ENCODE results near the gene PSME2. TPM values are rescaled to one million over a fixed set of nuclear protein-coding genes. Genes with fewer than 3 reads are reported as not detected.

Gene PSME2
- polyA plus RNA-seq, 4 donors, result 150 to 177 (median 159) TPM

DNA sequence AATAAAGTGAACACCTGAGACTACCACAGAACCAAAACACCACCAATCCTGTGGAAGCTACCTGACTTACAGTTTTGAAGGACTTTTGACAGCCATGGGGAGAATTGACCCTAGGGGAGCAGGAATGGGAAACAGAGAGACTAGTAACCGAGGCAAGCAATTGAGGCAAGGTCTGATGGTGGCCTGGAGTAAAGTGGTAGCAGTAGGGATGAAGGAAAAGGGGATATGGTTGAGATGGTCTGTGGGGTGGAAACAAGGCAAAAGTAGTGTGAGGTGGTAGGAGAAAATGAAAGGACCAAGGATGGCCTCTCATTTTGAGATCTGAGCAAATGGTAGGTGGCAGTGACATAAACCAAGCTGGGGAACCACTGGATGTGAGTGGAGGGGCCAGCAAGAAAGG lies 10.4 kb upstream of the PSME2 start:
- no peak for DNase-seq (ENCODE audit: low read depth in 4 of 4, low spot score in 2 of 4)

GRCh38 chr14:24155100-24155499 lies 8.7 kb upstream of the PSME2 start:
- DNase-seq (ENCODE audit: low read depth in 4 of 4, low spot score in 2 of 4), result no peak

DNA sequence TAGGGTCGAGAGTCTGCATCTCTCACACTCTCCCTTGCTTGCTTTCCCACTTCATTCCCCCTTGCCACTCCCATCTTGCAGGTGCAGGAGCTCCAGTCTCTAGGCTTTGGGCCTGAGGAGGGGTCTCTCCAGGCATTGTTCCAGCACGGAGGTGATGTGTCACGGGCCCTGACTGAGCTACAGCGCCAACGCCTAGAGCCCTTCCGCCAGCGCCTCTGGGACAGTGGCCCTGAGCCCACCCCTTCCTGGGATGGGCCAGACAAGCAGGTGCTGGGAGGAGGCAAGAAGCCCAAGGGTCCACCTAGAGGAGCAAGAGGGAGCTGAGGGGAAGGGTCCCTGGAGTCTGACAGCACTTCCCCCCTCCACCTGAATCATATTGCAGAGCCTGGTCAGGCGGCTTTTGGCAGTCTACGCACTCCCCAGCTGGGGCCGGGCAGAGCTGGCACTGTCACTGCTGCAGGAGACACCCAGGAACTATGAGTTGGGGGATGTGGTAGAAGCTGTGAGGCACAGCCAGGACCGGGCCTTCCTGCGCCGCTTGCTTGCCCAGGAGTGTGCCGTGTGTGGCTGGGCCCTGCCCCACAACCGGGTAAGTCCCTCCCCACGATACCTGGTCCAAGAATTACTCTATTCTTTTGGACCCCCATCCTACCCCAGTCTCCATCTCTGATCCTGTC lies 5.1 kb upstream of the PSME2 start:
- no peak for DNase-seq (ENCODE audit: low read depth in 4 of 4, low spot score in 2 of 4)

- DNase-seq (ENCODE audit: low read depth in 4 of 4, low spot score in 2 of 4), result no peak
Observed at GRCh38 chr14:24150993-24151392, 4.6 kb upstream of the PSME2 start.

- DNase-seq (ENCODE audit: low read depth in 4 of 4, low spot score in 2 of 4), result no peak
Observed at GRCh38 chr14:24150567-24150966, 4.2 kb upstream of the PSME2 start.

- no peak for DNase-seq (ENCODE audit: low read depth in 4 of 4, low spot score in 2 of 4)
Observed at GRCh38 chr14:24150061-24150460, 3.7 kb upstream of the PSME2 start.

DNA sequence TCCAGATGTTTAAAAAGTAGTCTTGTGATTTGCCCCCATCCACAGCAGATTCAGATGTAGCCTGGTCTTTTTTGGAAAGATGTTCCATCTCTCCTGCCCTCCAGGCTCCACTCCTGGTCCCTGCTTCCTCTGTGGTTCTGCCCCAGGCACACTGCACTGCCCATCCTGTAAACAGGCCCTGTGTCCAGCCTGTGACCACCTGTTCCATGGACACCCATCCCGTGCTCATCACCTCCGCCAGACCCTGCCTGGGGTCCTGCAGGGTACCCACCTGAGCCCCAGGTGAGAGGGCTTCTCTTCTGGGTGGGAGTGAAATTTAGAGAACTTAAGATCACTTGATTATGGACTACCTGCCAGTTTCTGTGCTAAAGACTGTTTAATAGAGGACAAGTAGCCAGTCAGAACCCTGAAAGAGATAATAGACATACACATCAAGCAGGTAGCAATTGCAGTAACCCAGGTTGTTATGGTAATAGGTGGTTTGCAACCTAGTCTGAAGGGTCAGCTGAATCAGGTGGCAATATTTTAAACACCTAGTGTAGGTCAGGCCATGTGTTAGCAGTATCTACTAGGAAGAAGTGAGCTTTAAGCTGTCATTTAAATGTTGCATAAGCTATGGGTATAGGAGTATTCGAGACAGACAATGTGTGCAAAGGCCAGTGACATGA lies 3.0 kb upstream of the PSME2 start:
- DNase-seq (ENCODE audit: low read depth in 4 of 4, low spot score in 2 of 4), result no peak

DNA sequence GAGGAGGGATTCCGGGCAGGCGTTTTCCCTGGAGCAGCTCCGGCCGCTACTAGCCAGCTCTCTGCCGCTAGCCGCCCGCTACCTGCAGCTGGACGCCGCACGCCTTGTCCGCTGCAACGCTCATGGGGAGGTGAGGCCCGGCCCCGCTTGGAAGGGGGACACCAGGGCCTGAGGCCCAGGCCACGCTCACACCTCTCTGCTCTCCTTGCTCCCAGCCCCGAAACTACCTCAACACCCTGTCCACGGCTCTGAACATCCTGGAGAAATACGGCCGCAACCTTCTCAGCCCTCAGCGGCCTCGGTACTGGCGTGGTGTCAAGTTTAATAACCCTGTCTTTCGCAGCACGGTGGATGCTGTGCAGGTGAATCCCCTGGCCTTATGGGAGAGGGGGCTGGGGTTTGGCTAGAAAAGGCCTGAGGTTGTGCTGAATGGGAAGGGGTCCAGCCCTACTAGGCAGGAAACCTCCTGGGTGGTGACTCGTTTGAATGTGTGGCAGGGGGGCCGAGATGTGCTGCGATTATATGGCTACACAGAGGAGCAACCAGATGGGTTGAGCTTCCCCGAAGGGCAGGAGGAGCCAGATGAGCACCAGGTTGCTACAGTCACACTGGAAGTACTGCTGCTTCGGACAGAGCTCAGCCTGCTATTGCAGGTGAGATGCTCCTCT lies 1.5 kb upstream of the PSME2 start:
- DNase-seq (ENCODE audit: low read depth in 4 of 4, low spot score in 2 of 4), result no peak

GRCh38 chr14:24146978-24147760 lies 759 bp upstream of the PSME2 start, which contains the start of gene RNF31:
TSS of gene RNF31 (plus strand) at chr14:24147498. CDS start at chr14:24147699, 201 bp downstream.
- peak; percentile 89 to 98 (median 94) for DNase-seq (ENCODE audit: low read depth in 4 of 4, low spot score in 2 of 4)

DNA sequence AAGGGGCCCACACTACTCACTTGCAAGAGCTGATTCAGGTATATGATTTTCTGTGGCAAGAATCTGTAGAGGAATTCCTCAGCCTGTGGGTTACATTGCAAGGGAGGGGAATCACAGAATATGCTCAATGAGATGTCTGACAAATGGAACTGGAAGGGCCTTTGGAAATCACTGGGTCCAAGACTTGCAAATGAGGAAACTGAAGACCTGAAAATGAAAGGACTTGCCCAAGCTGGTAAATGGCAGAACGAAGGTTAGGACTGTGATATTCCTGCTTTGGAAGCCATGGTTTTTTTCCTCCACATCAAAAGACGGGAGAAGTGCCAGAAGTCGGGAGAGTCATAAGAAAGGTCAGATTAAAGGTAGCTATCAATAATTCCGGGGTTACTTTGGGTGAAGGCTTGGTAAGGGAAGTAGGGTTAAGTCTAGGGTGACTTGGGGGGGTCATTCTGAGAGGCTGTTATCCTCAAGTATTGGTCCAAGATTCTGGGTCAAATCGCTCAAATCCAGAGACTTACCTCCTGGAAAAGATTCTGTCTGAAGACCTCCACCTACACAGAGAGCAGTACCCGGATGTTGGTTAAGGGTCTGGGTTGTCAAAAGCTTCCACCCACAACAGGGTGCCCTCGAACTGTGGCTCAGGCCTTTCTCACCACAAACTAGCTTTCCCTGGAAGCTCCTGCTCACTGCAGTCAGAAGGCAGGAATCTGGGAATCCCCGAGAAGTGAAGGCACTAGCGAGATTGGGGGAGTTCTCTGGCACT lies 539 bp downstream of the PSME2 start:
- DNase-seq (ENCODE audit: low read depth in 4 of 4, low spot score in 2 of 4), result peak in 1 of 4 donors; percentile 50

GRCh38 chr14:24145219-24145618 lies 1.2 kb downstream of the PSME2 start:
- DNase-seq (ENCODE audit: low read depth in 4 of 4, low spot score in 2 of 4), result no peak

DNA sequence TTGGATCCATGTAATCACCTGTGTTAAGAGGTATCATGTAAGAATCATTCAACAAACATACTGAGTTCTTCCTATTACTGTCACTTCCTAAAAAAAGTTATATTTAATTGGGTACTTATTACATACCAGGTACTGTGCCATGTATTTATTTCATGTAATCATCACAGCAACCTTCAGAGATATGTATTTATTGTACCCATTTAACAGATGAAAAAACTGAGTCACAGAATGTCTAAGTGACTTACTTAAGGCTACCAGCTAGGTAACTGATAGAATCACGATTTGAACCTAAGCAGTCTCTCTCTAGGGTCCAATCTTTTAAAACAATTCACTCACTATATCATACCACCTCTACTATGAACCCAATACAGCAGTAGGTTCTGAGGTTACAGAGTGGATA lies 2.0 kb downstream of the PSME2 start:
- no peak for DNase-seq (ENCODE audit: low read depth in 4 of 4, low spot score in 2 of 4)

DNA sequence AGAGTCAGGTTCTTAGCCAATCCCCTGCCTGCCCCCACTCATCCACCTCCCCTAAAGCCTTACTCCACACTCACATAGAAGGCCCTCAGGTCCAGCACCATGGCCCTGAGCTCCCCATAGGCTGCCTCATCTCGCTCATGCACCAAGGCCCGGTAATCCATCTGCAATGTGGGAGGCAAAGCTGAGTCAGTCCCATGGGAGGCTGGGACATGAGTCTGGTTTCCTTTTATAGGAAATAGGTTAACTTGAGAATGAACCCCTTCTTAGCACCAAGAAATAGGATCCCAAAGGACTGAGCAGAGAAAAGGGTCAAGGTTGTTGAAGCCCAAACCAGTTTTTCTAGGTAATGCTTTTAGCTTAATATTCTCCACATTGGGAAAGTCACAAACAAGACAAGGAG lies 2.9 kb downstream of the PSME2 start:
- DNase-seq (ENCODE audit: low read depth in 4 of 4, low spot score in 2 of 4), result no peak

DNA sequence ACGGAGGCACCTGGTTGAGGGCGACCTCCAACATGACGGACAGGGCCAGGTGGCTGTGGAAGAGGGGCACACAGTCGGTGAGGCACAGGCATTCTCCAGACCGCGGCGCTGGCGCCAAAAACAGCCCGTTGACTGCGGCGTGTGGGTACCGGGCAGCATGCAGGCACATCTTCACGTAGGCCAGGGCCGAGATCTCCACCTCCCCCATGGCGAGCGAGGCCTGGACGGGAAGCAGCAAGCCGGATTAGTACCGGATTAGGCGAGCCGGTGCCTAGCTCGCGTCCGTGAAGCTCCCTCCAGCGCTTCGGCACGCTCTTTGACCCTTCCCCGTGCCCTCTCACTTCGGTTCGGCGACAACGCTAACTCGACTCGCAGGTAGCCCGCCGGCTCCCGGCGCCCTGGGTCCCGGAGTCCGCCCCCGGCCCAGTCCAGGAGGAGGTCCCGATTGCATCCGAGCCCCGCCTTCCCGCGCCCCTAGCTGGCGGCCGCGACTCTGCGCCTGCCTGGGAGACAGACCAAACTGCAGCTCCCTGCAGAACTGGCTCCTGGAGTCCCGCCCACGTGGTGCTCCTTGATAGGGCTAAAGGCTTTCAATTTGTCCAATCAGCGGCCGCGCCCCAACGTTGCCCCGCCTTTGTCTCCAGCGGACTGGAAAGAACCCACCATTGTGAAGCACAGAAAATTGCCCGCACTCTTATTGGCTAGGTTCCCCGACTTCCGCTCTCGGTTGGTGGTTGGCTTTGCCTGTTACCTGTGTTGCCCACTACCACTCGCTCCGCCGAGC lies 5.1 kb downstream of the PSME2 start, which contains the start of gene EMC9:
Gene EMC9, minus strand, starts transcription at position 495 of the 784 bp plus-strand sequence. Its CDS starts 287 bp downstream, at position 208.
- peak; percentile 98 to 100 (median 99) for DNase-seq (ENCODE audit: low read depth in 4 of 4, low spot score in 2 of 4)

DNA sequence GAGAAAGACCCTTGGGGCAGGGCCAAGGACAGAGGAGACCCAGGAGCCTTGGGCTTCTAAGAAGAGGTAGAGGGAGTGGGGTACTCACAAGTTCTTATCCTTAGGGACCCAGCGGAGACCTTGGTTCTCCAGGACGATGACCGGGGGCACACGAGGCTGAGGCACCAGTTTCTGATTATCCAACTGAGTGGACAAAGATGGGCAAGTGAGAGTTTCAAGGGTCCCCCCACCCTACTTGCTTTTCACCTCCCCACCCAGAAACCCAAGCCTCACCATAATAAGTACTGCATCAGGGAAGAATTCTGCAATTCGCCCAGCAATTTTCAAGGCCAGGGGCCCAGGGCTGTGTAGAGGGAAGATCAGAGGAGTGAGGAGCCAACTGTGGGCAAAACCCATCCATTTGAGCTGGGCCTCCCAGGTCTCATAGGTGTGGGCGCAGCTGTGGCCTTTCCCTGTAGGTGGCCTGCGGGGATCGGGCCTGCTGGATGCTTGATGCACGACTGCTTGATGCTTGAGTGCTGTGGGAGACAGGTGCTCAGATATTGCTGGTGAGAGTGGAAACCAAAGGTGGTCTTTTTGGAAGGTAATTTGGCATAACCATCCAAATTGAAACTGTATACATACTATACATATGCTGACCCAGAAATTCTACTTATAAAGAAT lies 7.0 kb downstream of the PSME2 start:
- DNase-seq (ENCODE audit: low read depth in 4 of 4, low spot score in 2 of 4), result no peak

DNA sequence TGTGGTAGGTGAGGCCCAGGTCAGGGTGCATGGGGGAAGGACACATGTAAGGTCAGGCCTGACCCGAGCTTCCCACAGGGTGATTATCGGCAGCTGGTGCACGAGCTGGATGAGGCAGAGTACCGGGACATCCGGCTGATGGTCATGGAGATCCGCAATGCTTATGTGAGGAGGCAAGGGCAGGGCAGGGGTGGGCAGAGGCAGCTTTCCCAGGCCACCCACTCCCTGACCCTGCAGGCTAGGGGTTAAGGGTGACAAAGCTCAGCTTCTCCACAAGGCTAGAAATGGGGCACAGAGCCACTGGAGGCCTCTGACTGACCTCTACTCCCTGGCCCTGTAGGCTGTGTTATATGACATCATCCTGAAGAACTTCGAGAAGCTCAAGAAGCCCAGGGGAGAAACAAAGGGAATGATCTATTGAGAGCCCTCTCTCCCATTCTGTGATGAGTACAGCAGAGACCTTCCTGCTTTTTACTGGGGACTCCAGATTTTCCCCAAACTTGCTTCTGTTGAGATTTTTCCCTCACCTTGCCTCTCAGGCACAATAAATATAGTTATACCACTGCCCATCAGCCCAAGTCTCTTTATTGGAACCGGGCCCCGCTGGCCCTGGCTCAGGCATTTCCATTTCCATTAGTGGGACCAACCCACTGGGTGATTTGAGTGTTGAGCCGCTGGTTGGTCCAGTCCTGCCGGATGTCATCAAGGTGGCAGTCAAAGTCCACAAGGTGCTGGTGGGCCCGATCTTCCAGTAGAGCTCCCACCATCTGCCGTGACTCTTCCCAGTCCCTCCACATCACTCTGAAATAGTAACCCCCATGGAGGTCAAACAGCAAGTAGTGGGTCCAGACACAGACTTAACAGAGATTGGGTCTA lies 7.8 kb downstream of the PSME2 start:
- DNase-seq (ENCODE audit: low read depth in 4 of 4, low spot score in 2 of 4), result no peak

DNA sequence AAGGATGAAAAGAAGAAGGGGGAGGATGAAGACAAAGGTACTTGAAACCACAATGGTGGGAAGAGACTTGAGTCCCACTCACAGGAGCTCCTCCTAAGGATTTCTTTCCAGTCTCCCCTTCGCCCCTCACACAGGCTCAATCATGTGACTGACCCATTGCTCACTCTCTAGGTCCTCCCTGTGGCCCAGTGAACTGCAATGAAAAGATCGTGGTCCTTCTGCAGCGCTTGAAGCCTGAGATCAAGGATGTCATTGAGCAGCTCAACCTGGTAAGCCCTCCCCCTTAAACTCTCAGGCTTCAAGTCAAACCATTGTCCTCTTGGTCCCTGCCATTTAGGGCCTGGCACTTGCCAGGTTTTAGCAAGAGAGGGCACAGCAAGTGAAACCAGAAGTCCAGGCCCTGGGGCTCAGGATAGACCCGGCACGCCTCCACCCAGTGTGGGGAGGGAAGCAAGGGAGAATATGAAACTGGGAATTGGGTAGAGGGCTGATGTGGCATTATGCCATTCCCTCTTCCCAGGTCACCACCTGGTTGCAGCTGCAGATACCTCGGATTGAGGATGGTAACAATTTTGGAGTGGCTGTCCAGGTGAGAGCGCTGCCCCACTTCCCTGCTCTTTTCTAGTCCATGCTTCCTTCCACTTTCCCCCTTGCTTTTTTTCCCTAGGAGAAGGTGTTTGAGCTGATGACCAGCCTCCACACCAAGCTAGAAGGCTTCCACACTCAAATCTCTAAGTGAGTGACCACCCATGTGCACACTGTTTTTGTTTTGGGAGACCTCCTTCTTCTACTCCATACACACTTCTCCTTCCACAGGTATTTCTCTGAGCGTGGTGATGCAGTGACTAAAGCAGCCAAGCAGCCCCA lies 8.6 kb downstream of the PSME2 start:
- no peak for DNase-seq (ENCODE audit: low read depth in 4 of 4, low spot score in 2 of 4)
